Effector CD8-positive, alpha-beta T cell (primary cell): Measurements from ENCODE around the gene DNAJB4.
"Not testable (repeated sequence)": the region's sequence is repeated elsewhere in the genome, so short reads cannot be mapped to it uniquely, and the experiment has no call there.

Experiments
- DNase-seq: peaks from one replicate; lab custom pipeline; 2025; lab: John Stamatoyannopoulos, UW

Gene DNAJB4

DNA sequence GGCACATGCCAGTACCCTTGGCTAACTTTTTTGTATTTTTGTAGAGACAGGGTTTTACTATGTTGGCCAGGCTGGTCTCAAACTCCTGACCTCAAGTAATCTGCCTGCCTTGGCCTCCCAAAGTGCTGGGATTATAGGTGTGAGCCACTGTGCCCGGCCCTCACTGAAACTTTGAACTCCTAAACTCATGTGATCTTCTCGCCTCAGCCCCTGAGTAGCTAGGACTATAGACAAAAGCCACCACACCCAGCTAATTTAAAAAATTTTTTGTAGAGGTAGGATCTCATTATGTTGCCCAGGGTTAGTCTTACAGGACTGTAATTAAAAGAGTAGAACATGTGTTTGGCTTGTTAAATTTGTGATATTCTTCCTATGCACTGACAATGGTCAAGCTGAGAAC lies 60.1 kb downstream of the DNAJB4 start:
- not testable (repeated sequence) for DNase-seq
